Measurements from ENCODE around the gene KCNIP1. TPM values are rescaled to one million over a fixed set of nuclear protein-coding genes. Genes with fewer than 3 reads are reported as not detected.

Gene KCNIP1
- total RNA-seq, 1 experiment from 2014 or later, result not detected

DNA sequence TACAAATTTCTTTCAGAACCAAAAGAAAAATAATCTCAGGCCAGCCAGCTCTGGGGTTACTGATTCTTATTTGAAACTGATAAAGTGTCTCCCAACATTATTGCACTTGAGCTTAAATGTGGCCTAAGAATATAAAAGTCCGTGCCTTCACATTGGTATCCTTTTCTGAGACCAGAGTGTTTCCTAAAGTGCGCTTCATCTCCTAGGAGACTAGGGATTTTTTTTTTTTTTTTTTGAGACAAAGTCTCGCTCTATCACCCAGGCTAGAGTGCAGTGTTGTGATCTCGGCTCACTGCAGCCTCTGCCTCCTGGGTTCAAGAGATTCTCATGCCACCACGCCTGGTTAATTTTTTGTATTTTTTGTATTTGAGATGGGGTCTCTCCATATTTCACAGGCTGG is 23.6 kb upstream of the KCNIP1 start:
- intact Hi-C loops (cut with micrococcal nuclease), result no loop called here
- H3K9me3 ChIP-seq (ENCODE audit: control insufficient read depth in 1 of 2, insufficient read depth in 1 of 2, low read depth in 1 of 2, low read length in 2 of 2), result no peaks in the 10 kb centered on the region
- H3K36me3 ChIP-seq (ENCODE audit: control insufficient read depth in 1 of 2, insufficient read depth in 2 of 2, low read length in 2 of 2), result no peaks in the 10 kb centered on the region
- H3K79me2 ChIP-seq (ENCODE audit: insufficient read depth, low read length), result no peaks in the 10 kb centered on the region
- DNase-seq (ENCODE audit: low read depth, low spot score) (no peak), ATAC-seq (no peak)
- ChIA-PET POLR2A (no interaction called here), CTCF (no interaction called here), RAD21 (ENCODE audit: low non-redundant PET in 1 of 2, low total read pairs in 2 of 2, uncharacterized antibody in 2 of 2, unreplicated experiment in 2 of 2) (no interaction called here)
- no peak for TF ChIP-seq SIN3A (IDR thresholded peaks at IDR 0.05; ENCODE audit: low read depth)
- no peaks in the 10 kb centered on the region for H4K20me1 ChIP-seq (ENCODE audit: insufficient read depth)
- peaks cover 0 to 13% of the 10 kb centered on the region in 2 experiments; a peak in 3 of 4 replicates for H3K4me1 ChIP-seq (ENCODE audit: control insufficient read depth in 1 of 2, insufficient read depth in 2 of 2, low read length in 2 of 2)
- no peak overlapping the region for H3K9ac ChIP-seq (ENCODE audit: low read length)
- H2AFZ ChIP-seq (ENCODE audit: low read depth, low read length, poor library complexity, severe bottlenecking), result no peak overlapping the region
- H3K27me3 ChIP-seq (ENCODE audit: insufficient read depth, low read length), result no peaks in the 10 kb centered on the region
- no peak overlapping the region for H3K27ac ChIP-seq (ENCODE audit: low read depth, low read length)
- no peak overlapping the region for H3K4me2 ChIP-seq (ENCODE audit: low read length)
- no peak overlapping the region for H3K4me3 ChIP-seq (replicated peaks in 1 of 2; ENCODE audit: low read depth in 1 of 2, low read length in 2 of 2)
- no peaks in the 10 kb centered on the region for H3K9me2 ChIP-seq (ENCODE audit: insufficient read depth)
- no TSS peak for BruUV-seq (replicated peaks)

DNA sequence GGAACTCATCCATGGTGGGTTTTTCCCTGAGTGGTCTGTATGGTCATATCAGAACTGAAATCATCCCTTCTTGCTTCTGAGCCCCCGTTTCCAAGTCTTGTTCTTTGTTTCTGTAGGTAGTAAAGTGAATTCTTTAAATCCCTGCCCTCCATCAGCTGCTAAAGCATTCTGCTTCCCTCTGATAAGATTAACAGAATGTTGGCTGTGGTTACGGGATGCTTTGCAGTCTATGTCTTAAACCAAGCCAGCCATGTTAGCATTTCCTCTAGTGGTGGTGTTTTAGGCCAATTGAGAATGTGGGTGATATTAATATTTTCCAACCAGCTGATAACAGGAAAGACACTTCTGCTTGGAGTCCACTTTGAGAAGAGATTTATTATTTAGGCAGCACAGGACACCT is 22.0 kb upstream of the KCNIP1 start:
- intact Hi-C loops (cut with micrococcal nuclease), result no loop called here
- BruUV-seq (replicated peaks), result no TSS peak
- CTCF ChIA-PET, result no interaction called here

More for the DNA sequence above, 22.0 kb upstream of the KCNIP1 start:
- no peak for DNase-seq (ENCODE audit: low read depth, low spot score)
- Histone ChIP-seq H3K79me2 (ENCODE audit: insufficient read depth, low read length) (no peaks in the 10 kb centered on the region), H3K27ac (ENCODE audit: low read depth, low read length) (no peak overlapping the region), H3K4me2 (ENCODE audit: low read length) (no peak overlapping the region), H2AFZ (ENCODE audit: low read depth, low read length, poor library complexity, severe bottlenecking) (no peak overlapping the region), H3K9me3 (ENCODE audit: control insufficient read depth in 1 of 2, insufficient read depth in 1 of 2, low read depth in 1 of 2, low read length in 2 of 2) (no peaks in the 10 kb centered on the region), H3K27me3 (ENCODE audit: insufficient read depth, low read length) (no peaks in the 10 kb centered on the region), H3K4me1 (ENCODE audit: control insufficient read depth in 1 of 2, insufficient read depth in 2 of 2, low read length in 2 of 2) (peaks cover 0 to 13% of the 10 kb centered on the region in 2 experiments; a peak in 3 of 4 replicates), H4K20me1 (ENCODE audit: insufficient read depth) (no peaks in the 10 kb centered on the region), H3K4me3 (replicated peaks in 1 of 2; ENCODE audit: low read depth in 1 of 2, low read length in 2 of 2) (no peak overlapping the region), H3K9me2 (ENCODE audit: insufficient read depth) (no peaks in the 10 kb centered on the region), H3K36me3 (ENCODE audit: control insufficient read depth in 1 of 2, insufficient read depth in 2 of 2, low read length in 2 of 2) (no peaks in the 10 kb centered on the region), H3K9ac (ENCODE audit: low read length) (no peak overlapping the region)
- TF ChIP-seq ZNF274 (IDR thresholded peaks at IDR 0.05; ENCODE audit: low read depth, low read length) (no peak), POLR2A (IDR thresholded peaks at IDR 0.05; ENCODE audit: borderline replicate concordance, extremely low read depth, insufficient read depth, insufficient read length) (no peak), RAD21 (IDR thresholded peaks at IDR 0.05; ENCODE audit: low read depth) (no peak), SP1 (IDR thresholded peaks at IDR 0.05; ENCODE audit: low read depth) (no peak), ZFX (IDR thresholded peaks at IDR 0.05) (no peak), SIN3A (IDR thresholded peaks at IDR 0.05; ENCODE audit: low read depth) (no peak)
- TF ChIP-seq, protein P1, sequence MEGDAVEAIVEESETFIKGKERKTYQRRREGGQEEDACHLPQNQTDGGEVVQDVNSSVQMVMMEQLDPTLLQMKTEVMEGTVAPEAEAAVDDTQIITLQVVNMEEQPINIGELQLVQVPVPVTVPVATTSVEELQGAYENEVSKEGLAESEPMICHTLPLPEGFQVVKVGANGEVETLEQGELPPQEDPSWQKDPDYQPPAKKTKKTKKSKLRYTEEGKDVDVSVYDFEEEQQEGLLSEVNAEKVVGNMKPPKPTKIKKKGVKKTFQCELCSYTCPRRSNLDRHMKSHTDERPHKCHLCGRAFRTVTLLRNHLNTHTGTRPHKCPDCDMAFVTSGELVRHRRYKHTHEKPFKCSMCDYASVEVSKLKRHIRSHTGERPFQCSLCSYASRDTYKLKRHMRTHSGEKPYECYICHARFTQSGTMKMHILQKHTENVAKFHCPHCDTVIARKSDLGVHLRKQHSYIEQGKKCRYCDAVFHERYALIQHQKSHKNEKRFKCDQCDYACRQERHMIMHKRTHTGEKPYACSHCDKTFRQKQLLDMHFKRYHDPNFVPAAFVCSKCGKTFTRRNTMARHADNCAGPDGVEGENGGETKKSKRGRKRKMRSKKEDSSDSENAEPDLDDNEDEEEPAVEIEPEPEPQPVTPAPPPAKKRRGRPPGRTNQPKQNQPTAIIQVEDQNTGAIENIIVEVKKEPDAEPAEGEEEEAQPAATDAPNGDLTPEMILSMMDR (IDR thresholded peaks at IDR 0.05 in 2 of 3, conservative IDR thresholded peaks at IDR 0.05 in 1 of 3; ENCODE audit: borderline replicate concordance in 1 of 3, insufficient read depth in 1 of 3, low read depth in 2 of 3, low read length in 2 of 3), result no peak
- ATAC-seq, result no peak
- ChIA-PET RAD21 (ENCODE audit: low non-redundant PET in 1 of 2, low total read pairs in 2 of 2, uncharacterized antibody in 2 of 2, unreplicated experiment in 2 of 2) (no interaction called here), POLR2A (no interaction called here)
